A673 (cell line): Measurements from ENCODE around the gene SEC22B. TPM values are rescaled to one million over a fixed set of nuclear protein-coding genes. Genes with fewer than 3 reads are reported as not detected.
"Not testable (repeated sequence)": the region's sequence is repeated elsewhere in the genome, so short reads cannot be mapped to it uniquely, and the experiment has no call there.

ENCODE experiments used
- Bru-seq: library from RNA; stranded (reverse); fragments of 400-500 nt; gene quantifications from one replicate; lab custom pipeline; 2021; lab: Mats Ljungman, UMichigan
- BruChase-seq, 2 experiments: library from RNA; stranded (reverse); fragments of 400-500 nt; gene quantifications; one replicate each; lab custom pipeline; 2021; lab: Mats Ljungman, UMichigan
- BruUV-seq: library from RNA; stranded (reverse); fragments of 400-500 nt; replicated peaks from 2 replicates; lab custom pipeline; 2021; lab: Mats Ljungman, UMichigan
- CTCF ChIA-PET: fragments of 300-600 bp; sonication (Branson Sonifier 250); formaldehyde crosslinking; loops from one replicate; lab custom pipeline; 2022; ENCODE audit warnings: antibody characterized with exemption; lab: Charles Lee
- POLR2A ChIA-PET: fragments of 300-600 bp; sonication (Branson Sonifier 250); formaldehyde crosslinking; loops from one replicate; lab custom pipeline; 2022; ENCODE audit warnings: antibody characterized with exemption; ENCODE audit not compliant: low non-redundant PET; lab: Charles Lee
- DNase-seq: peaks from one replicate; pipeline ENCODE4 v3.0.0-alpha.2; 2015; ENCODE audit warnings: low spot score
- H3K27ac ChIP-seq: fragments of 200-600 bp; sonication (generic); 2 replicates; pipeline ENCODE4 v1.5.1; 2016; ENCODE audit warnings: mixed run types, low read depth, mild to moderate bottlenecking, mixed read lengths, antibody characterized with exemption, low read length; ENCODE audit not compliant: poor library complexity, severe bottlenecking
- H3K27me3 ChIP-seq: fragments of 200-600 bp; sonication (generic); replicated peaks from 2 replicates; pipeline ENCODE4 v1.6.1; 2017; ENCODE audit warnings: mixed run types, low read depth, mild to moderate bottlenecking, mixed read lengths, antibody characterized with exemption, low read length; ENCODE audit not compliant: insufficient read depth, poor library complexity
- H3K36me3 ChIP-seq: fragments of 200-600 bp; sonication (generic); 2 replicates; pipeline ENCODE4 v1.6.1; 2016; ENCODE audit warnings: mixed run types, mild to moderate bottlenecking, mixed read lengths, antibody characterized with exemption, low read length; ENCODE audit not compliant: insufficient read depth, poor library complexity, severe bottlenecking
- H3K4me1 ChIP-seq: fragments of 200-600 bp; sonication (generic); 2 replicates; pipeline ENCODE4 v1.6.1; 2017; ENCODE audit warnings: mixed run types, mild to moderate bottlenecking, mixed read lengths, antibody characterized with exemption, low read length; ENCODE audit not compliant: insufficient read depth, poor library complexity, severe bottlenecking
- H3K4me3 ChIP-seq: fragments of 200-600 bp; sonication (generic); 2 replicates; pipeline ENCODE4 v1.5.1; 2016; ENCODE audit warnings: low read depth, mixed run types, mild to moderate bottlenecking, mixed read lengths, low read length; ENCODE audit not compliant: poor library complexity, severe bottlenecking
- H3K9me3 ChIP-seq: fragments of 200-600 bp; sonication (generic); 2 replicates; pipeline ENCODE4 v1.6.1; 2016; ENCODE audit warnings: mixed run types, low read depth, mild to moderate bottlenecking, mixed read lengths, antibody characterized with exemption, low read length; ENCODE audit not compliant: poor library complexity, severe bottlenecking
- CTCF ChIP-seq: fragments of 300-800, 200-600 bp; sonication (generic); conservative IDR thresholded peaks from 2 replicates; pipeline ENCODE4 v1.5.1; 2017; ENCODE audit warnings: low read depth, mild to moderate bottlenecking, antibody characterized with exemption, low read length, moderate library complexity, mixed read lengths
- EZH2 ChIP-seq: fragments of 200-600 bp; sonication (generic); IDR thresholded peaks from 2 replicates; pipeline ENCODE4 v1.6.1; 2017; ENCODE audit warnings: borderline replicate concordance, low read depth, mild to moderate bottlenecking, mixed read lengths, antibody characterized with exemption, low read length; ENCODE audit not compliant: poor library complexity, severe bottlenecking
- intact Hi-C: fragments of 100-400 bp; cut with micrococcal nuclease; formaldehyde crosslinking; loops from one replicate; pipeline ENCODE4 v1.10.0; 2022; ENCODE audit not compliant: unreplicated experiment
- long read RNA-seq: library from polyadenylated mRNA; stranded (forward); transcript quantifications from one replicate; pipeline ENCODE4 v2.0.0, GENCODE V29; 2022
- total RNA-seq: library from RNA; stranded (reverse); gene quantifications from 2 replicates; pipeline ENCODE4 v1.2.3, GENCODE V29; 2021

The SEC22B gene
- 26.2 and 32.3 TPM in 2 replicates for total RNA-seq
- percentile 94 among the genes with signal in this experiment for Bru-seq, nascent RNA
- percentile 94 among the genes with signal in this experiment for BruChase-seq, experiment 1, labeled RNA remaining after a 2-hour chase
- percentile 95 among the genes with signal in this experiment for BruChase-seq, experiment 2, labeled RNA remaining after a 6-hour chase
- long read RNA-seq, full-length matches to known transcripts: 99 of 118 reads
- long read RNA-seq, partial matches to known transcripts: 7 of 118 reads
- long read RNA-seq, other reads (novel, unspliced or antisense): 12 of 118 reads

GRCh38 chr1:120176092-120176855, at the start of gene SEC22B:
TSS of gene SEC22B (minus strand) at chr1:120176520. CDS start at chr1:120176381, 139 bp downstream.
- H3K9me3 ChIP-seq: no peaks in the 10 kb centered on the region
- no TSS peak for BruUV-seq
- peaks cover 19% of the 10 kb centered on the region for H3K4me1 ChIP-seq
- DNase-seq: peak; percentile 98
- H3K4me3 ChIP-seq: peak within 1 kb of the TSS; percentile 70
- CTCF ChIA-PET: no interaction called here
- no peak for TF ChIP-seq EZH2
- TF ChIP-seq CTCF: no peak
- no peaks in the 10 kb centered on the region for H3K27me3 ChIP-seq
- no peaks in the 10 kb centered on the region for H3K36me3 ChIP-seq
- POLR2A ChIA-PET: no interaction called here
- intact Hi-C loops: no loop called here
- H3K27ac ChIP-seq: peak within 1 kb of the TSS; percentile 91

- BruUV-seq, H3K36me3 ChIP-seq, H3K9me3 ChIP-seq, H3K4me1 ChIP-seq, H3K27ac ChIP-seq, POLR2A ChIA-PET, H3K27me3 ChIP-seq, CTCF ChIA-PET, intact Hi-C loops, H3K4me3 ChIP-seq: not testable (repeated sequence)
- DNase-seq: peak; percentile 0
Observed at GRCh38 chr1:120217933-120218332, 41.6 kb upstream of the SEC22B start.

GRCh38 chr1:120217175-120217929, 41.0 kb upstream of the SEC22B start:
- H3K27ac ChIP-seq, H3K4me1 ChIP-seq, POLR2A ChIA-PET, H3K9me3 ChIP-seq, H3K27me3 ChIP-seq, BruUV-seq, CTCF ChIA-PET, intact Hi-C loops, H3K4me3 ChIP-seq, H3K36me3 ChIP-seq: not testable (repeated sequence)
- peak; percentile 66 for DNase-seq

- CTCF ChIA-PET, DNase-seq, H3K27ac ChIP-seq, H3K4me3 ChIP-seq, H3K27me3 ChIP-seq, H3K9me3 ChIP-seq, BruUV-seq, intact Hi-C loops, H3K36me3 ChIP-seq, POLR2A ChIA-PET, H3K4me1 ChIP-seq: not testable (repeated sequence)
Observed at GRCh38 chr1:120213606-120214005, 37.3 kb upstream of the SEC22B start.

GRCh38 chr1:120210754-120211153, 34.4 kb upstream of the SEC22B start:
- H3K4me1 ChIP-seq, H3K27me3 ChIP-seq, POLR2A ChIA-PET, DNase-seq, H3K36me3 ChIP-seq, BruUV-seq, CTCF ChIA-PET, intact Hi-C loops, H3K27ac ChIP-seq, H3K9me3 ChIP-seq, H3K4me3 ChIP-seq: not testable (repeated sequence)
